Nucleus accumbens (tissue), 56 donors: Measurements from ENCODE around the gene PTGES2.
"Not testable (repeated sequence)": the region's sequence is repeated elsewhere in the genome, so short reads cannot be mapped to it uniquely, and the experiment has no call there.

Experiments
- DNase-seq, 56 donors: peaks; one replicate each; lab custom pipeline; 2025; lab: John Stamatoyannopoulos, UW

PTGES2 gene

GRCh38 chr9:128139621-128140020 lies 12.1 kb upstream of the PTGES2 start:
- no peak for DNase-seq

DNA sequence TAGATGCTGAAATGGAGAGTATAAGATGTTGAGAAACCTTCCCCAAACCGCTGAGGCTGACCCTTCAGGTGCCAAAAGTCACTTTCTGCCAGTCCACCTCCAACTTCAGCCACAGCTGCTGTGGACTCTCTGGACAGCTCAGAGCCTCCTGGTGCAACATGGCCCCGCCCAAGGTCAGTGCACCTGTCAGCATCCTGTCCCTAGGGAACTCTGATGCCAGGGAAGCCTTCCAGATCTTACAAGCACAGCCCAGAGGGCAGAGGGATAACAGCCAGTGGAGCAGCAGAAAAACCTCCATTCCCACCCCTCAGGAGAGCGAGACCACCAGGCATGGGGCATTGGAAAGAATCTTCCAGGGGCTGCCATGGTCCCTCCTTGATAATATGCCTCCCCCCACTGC lies 10.5 kb upstream of the PTGES2 start:
- no peak for DNase-seq

DNA sequence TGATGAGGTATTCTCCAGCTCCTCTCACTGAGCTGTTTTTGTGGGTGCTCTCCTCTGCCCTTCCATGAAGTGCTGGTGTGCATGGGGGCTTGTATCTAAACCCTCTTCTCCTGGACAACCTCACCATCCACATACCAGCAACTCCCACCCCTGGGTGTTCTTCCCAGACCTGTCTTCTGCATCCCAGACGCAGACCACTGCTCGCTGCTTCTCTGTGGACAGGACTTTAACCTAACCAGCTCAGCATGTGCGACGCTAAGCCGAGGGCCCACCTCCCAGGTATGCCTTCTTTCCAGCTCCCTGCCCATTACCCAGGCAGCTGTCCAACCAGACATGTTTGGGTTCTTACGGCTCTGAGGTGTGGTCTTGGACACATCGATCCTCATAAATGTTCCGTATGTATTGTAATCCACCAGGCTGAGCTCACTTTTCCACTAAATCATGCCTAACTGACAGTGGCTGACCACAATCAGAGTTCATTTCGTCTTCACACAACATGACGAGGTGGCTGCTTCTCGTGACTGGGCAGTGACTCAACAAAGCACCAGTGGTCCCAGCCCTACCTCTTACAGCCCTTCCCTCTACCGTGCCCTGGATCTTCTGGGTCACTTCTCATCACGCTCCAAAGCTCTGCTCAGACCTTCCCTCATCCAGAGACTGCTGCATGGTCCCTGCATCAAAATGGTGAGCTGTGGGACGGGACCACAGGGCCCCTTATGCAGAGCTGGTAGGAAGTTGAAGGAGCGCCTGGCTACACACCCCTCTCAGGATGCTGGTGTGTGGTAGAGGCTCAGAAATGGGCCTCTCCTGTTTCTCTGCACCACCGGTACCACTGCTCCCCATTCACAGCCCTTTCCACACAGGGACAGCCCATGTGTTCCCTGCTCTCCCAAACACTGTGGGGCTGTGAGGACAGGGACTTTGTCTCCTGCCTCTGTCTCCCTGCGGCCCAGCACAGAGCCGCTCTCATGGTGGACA lies 9.6 kb upstream of the PTGES2 start:
- DNase-seq, result no peak

GRCh38 chr9:128135561-128135960 lies 8.0 kb upstream of the PTGES2 start:
- not testable (repeated sequence) for DNase-seq

GRCh38 chr9:128132139-128132538 lies 4.6 kb upstream of the PTGES2 start:
- DNase-seq, result not testable (repeated sequence)

- DNase-seq, result not testable (repeated sequence)
These were observed 3.8 kb upstream of the PTGES2 start for GRCh38 chr9:128131346-128131745.

GRCh38 chr9:128130651-128131050 lies 3.1 kb upstream of the PTGES2 start:
- not testable (repeated sequence) for DNase-seq

- DNase-seq, result peak in 6 of 56 donors; percentile 24 to 57 (median 35)
These were observed 2.6 kb upstream of the PTGES2 start for GRCh38 chr9:128129976-128130590.

DNA sequence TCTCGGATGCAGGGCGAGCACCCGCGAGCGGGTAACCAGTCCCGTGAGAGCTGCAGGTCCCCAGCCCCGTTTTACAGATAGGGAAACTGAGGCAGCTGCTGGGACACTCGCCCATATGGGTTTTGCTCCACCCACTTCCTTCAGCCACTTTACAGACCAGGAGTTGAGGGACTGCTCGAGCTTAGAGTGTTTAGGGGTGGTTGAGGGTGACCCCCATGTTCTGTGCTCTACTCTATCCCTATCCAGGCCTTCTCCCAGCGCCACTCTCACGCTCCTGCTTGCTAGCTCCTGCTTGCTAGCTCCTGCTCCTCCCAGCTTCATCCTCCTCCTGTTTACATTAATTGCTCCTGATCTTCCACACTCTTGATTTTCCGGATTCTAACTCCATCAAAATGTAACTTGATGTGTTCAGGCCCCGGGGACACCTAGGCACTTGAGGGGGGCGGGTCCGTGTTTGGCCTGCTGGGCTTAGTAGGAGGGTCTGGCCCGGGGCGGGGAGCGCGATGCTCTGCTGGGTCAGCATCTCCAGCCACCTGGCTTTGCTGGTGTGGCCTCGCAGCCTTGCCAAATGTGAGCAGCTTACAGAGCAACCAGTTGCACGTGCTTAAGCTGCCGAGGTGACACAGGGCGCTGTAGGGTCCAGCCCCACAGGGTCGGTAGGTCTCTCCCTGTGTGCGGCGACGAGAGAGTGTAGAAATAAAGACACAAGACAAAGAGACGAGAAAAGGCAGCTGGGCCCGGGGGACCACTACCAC lies 1.5 kb upstream of the PTGES2 start:
- DNase-seq, result no peak

DNA sequence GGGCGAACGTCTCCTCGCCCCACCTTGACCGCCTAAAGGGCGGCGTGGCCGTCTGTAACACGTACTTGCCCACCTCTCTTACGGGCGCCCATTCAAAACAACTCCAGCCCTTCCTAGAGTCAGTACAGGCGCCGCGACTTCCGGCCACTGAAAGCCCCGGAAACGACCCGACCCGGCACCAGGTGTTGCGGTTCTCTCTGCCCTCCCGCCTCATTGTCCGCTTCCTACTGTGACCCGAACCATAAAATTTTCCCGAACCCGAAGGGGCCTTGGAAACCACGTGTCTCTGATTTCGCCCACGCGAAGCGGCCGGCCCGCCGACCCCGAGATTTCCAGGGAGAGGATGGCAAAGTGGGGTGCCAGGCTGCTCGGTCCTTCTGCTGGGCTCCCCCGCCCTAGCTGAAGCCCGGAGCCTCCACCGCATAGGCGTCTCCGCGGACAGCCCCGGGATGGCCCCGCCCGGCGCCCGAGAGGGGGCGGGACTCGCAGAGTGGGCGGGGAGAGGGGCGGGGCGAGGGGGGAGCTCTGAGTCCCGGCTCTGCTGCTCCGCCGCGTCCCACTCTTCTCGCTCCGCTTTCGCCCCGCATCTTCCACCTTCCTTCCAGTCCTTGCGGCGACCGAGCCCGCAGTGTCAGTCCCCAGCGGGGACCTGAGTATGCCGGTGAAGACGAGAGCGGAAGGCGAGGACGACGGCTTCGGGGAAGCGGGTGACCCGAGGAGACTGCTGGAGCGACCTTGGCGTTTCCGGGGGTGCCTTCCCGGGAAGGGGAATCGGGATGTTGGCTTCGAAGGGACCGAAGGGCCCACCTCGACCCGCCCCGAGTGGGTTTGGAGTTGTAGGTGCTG lies 684 bp upstream of the PTGES2 start:
- peak in 55 of 56 donors; percentile 62 to 97 (median 90) for DNase-seq

GRCh38 chr9:128125580-128126354 lies 1.8 kb downstream of the PTGES2 start:
- DNase-seq, result no peak

- DNase-seq, result peak in 28 of 56 donors; percentile 5 to 73 (median 26)
These were observed 2.5 kb downstream of the PTGES2 start for GRCh38 chr9:128124873-128125579.

- DNase-seq, result no peak
These were observed 3.1 kb downstream of the PTGES2 start for GRCh38 chr9:128124451-128124850.

DNA sequence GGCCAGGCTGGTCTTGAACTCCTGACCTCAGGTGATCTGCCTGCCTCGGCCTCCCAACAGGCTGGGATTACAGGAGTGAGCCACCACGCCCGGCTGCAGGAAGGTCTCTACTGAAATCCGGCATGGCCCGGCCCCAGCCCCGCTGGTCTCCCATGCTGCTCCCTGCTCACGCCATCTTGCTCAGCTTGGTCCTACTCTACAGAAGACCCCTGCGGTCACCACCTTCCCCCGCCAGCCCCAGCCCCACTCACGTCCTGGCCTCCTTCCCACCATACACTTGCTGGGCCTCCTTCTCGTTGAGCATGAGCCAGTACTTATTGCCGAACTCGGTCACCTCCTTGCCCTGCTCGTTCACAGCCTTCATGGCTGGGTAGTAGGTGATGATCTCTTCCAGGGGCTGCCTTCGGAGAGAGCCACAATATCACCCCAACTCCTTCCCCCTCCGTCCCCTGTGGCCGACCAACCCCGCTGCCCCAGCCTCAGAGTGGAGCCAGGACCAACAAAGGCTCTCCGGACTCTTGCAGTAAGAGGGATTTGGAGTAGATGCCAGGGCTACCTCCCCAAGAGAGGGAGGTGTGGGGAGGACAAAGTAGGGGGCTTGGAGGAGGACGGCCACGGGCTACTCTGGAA lies 4.0 kb downstream of the PTGES2 start:
- DNase-seq, result no peak

GRCh38 chr9:128122809-128123175 lies 4.7 kb downstream of the PTGES2 start:
- DNase-seq, result no peak

- no peak for DNase-seq
These were observed 5.4 kb downstream of the PTGES2 start for GRCh38 chr9:128121924-128122808.

DNA sequence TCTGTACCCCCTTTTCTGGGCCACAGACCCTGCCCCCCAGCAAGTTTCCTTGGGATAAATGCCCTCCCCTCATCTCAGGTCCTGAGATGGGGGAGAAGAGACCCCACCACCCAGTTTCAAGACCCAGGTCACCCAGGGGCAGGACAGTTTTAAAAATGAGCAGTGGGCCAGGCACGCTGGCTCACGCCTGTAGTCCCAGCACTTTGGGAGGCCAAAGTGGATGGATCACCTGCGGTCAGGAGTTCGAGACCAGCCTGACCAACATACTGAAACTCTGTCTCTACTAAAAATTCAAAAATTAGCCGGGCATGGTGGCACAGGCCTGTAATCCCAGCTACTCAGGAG lies 6.1 kb downstream of the PTGES2 start:
- no peak for DNase-seq
